Upper lobe of left lung (tissue), 6 donors: Measurements from ENCODE around the gene PTPRF. TPM values are rescaled to one million over a fixed set of nuclear protein-coding genes. Genes with fewer than 3 reads are reported as not detected.

ENCODE experiments used
- ATAC-seq, 2 donors: fragments of 200-7000 bp; cut with Tn5 transposase; one replicate each; pipeline ENCODE4 v1.9.1; 2022; ENCODE audit warnings: mild to moderate bottlenecking in 2 of 2, moderate library complexity in 2 of 2; ENCODE audit not compliant: low FRiP score in 2 of 2
- DNase-seq, 2 donors: peaks; one replicate each; pipeline ENCODE4 v3.0.0-alpha.2; 2019 to 2020
- H3K27ac ChIP-seq, 4 donors: fragments of 200-600 bp; sonication (generic); one replicate each; pipeline ENCODE4 v1.5.1; 2016 to 2019
- H3K27me3 ChIP-seq, 4 donors: fragments of 200-600 bp; sonication (generic); one replicate each; pipeline ENCODE4 v1.5.1; 2017 to 2019
- H3K36me3 ChIP-seq, 4 donors: fragments of 200-600 bp; sonication (generic); one replicate each; pipeline ENCODE4 v1.5.1; 2016 to 2019
- H3K4me1 ChIP-seq, 4 donors: fragments of 200-600 bp; sonication (generic); one replicate each; pipeline ENCODE4 v1.5.1; 2018 to 2019
- H3K4me3 ChIP-seq, 4 donors: fragments of 200-600 bp; sonication (generic); one replicate each; pipeline ENCODE4 v1.5.1; 2017 to 2019; ENCODE audit warnings: mild to moderate bottlenecking in 2 of 4, moderate library complexity in 1 of 4
- H3K9me3 ChIP-seq, 4 donors: fragments of 200-600 bp; sonication (generic); one replicate each; pipeline ENCODE4 v1.5.1; 2018 to 2019
- CTCF ChIP-seq, 6 experiments: fragments of 450-650 bp in 4 of 6; fragments of 200-600 bp in 2 of 6; sonication (generic) in 2 of 6; IDR thresholded peaks; one replicate each; pipeline ENCODE4 v1.5.1; 2016 to 2019; ENCODE audit warnings: antibody characterized with exemption in 6 of 6
- EP300 ChIP-seq, 4 donors: sonication (generic); formaldehyde crosslinking; IDR thresholded peaks; one replicate each; pipeline ENCODE4 v1.5.1; 2017; ENCODE audit warnings: antibody characterized with exemption in 4 of 4, control low read depth in 2 of 4
- POLR2A ChIP-seq, 4 donors: fragments of 450-650 bp; IDR thresholded peaks; one replicate each; pipeline ENCODE4 v1.5.1; 2016 to 2017; ENCODE audit warnings: antibody characterized with exemption in 4 of 4, mild to moderate bottlenecking in 2 of 4
- POLR2AphosphoS5 ChIP-seq, 2 donors: sonication (generic); formaldehyde crosslinking; IDR thresholded peaks; one replicate each; pipeline ENCODE4 v1.5.1; 2017; ENCODE audit warnings: antibody characterized with exemption in 2 of 2
- WGBS, 2 donors: methylation state at CpG; one replicate each; pipeline ENCODE4 v1.1.5; 2017 to 2018; 5-methylcytosine and 5-hydroxymethylcytosine counted together
- total RNA-seq, 6 donors: library from RNA; depleted of rRNA in 4 of 6; stranded (reverse); fragments of >200 nt in 4 of 6; gene quantifications; one replicate each; pipeline versions ENCODE4 v1.1.0 to v1.2.1, GENCODE V29; 2016 to 2021
- donor health status: DM: no; HTN: no; CAD: no; lungs with moderate emphysema.
- donor health status: DM: no; HTN: yes; CAD: no; lungs with severe emphysema.

The PTPRF gene
- total RNA-seq, 6 donors from 2014 or later = 133 to 201 (median 171) TPM

- no peaks in the 10 kb centered on the region for H3K27me3 ChIP-seq
- ATAC-seq (no peak), DNase-seq (no peak)
- 94 to 96% methylated on average over 3 of the region's 3 CpGs for WGBS, 2 donors
- no peaks in the 10 kb centered on the region for H3K4me1 ChIP-seq
- no peak for TF ChIP-seq POLR2AphosphoS5 (IDR thresholded peaks at IDR 0.05)
- no peak for TF ChIP-seq POLR2A (IDR thresholded peaks at IDR 0.05)
- no peak for TF ChIP-seq EP300 (IDR thresholded peaks at IDR 0.05)
- no peak for TF ChIP-seq CTCF (IDR thresholded peaks at IDR 0.05)
- H3K9me3 ChIP-seq = no peaks in the 10 kb centered on the region
- H3K27ac ChIP-seq = no peak overlapping the region
- peaks cover 0 to 55% (median 31%) of the 10 kb centered on the region in 4 donors for H3K36me3 ChIP-seq
- no peak overlapping the region for H3K4me3 ChIP-seq
These were observed 90.7 kb downstream of the PTPRF start for GRCh38 chr1:43621386-43621785.

DNA sequence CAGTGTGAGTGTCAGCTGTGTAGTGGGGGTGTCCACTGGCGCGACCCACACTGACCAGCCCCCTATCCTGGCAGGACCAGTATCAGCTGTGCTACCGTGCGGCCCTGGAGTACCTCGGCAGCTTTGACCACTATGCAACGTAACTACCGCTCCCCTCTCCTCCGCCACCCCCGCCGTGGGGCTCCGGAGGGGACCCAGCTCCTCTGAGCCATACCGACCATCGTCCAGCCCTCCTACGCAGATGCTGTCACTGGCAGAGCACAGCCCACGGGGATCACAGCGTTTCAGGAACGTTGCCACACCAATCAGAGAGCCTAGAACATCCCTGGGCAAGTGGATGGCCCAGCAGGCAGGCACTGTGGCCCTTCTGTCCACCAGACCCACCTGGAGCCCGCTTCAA, 91.2 kb downstream of the PTPRF start:
- no peaks in the 10 kb centered on the region for H3K9me3 ChIP-seq
- ATAC-seq = no peak
- H3K27me3 ChIP-seq = no peaks in the 10 kb centered on the region
- DNase-seq = no peak
- H3K4me1 ChIP-seq = no peaks in the 10 kb centered on the region
- 91% methylated on average over 16 to 18 of the region's 18 CpGs for WGBS, 2 donors
- no peak overlapping the region for H3K4me3 ChIP-seq
- TF ChIP-seq CTCF (IDR thresholded peaks at IDR 0.05) (no peak), EP300 (IDR thresholded peaks at IDR 0.05) (no peak), POLR2AphosphoS5 (IDR thresholded peaks at IDR 0.05) (no peak), POLR2A (IDR thresholded peaks at IDR 0.05) (no peak)
- peaks cover 0 to 55% (median 31%) of the 10 kb centered on the region in 4 donors for H3K36me3 ChIP-seq
- H3K27ac ChIP-seq = no peak overlapping the region

DNA sequence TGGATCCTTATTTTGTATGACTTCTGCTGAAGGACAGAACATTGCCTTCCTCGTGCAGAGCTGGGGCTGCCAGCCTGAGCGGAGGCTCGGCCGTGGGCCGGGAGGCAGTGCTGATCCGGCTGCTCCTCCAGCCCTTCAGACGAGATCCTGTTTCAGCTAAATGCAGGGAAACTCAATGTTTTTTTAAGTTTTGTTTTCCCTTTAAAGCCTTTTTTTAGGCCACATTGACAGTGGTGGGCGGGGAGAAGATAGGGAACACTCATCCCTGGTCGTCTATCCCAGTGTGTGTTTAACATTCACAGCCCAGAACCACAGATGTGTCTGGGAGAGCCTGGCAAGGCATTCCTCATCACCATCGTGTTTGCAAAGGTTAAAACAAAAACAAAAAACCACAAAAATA, 91.8 kb downstream of the PTPRF start:
- TF ChIP-seq POLR2AphosphoS5 (IDR thresholded peaks at IDR 0.05) (no peak), POLR2A (IDR thresholded peaks at IDR 0.05) (no peak)
- no peaks in the 10 kb centered on the region for H3K27me3 ChIP-seq
- 86 to 87% methylated on average over 10 of the region's 10 CpGs for WGBS, 2 donors
- H3K27ac ChIP-seq = no peak overlapping the region
- DNase-seq (no peak), ATAC-seq (no peak)
- no peaks in the 10 kb centered on the region for H3K9me3 ChIP-seq
- no peaks in the 10 kb centered on the region for H3K4me1 ChIP-seq
- peaks cover 0 to 49% (median 30%) of the 10 kb centered on the region in 4 donors for H3K36me3 ChIP-seq
- no peak overlapping the region for H3K4me3 ChIP-seq

- Histone ChIP-seq H3K27me3 (no peaks in the 10 kb centered on the region), H3K4me1 (no peaks in the 10 kb centered on the region), H3K36me3 (peaks cover 0 to 42% (median 26%) of the 10 kb centered on the region in 4 donors), H3K4me3 (no peak overlapping the region), H3K27ac (no peak overlapping the region), H3K9me3 (no peaks in the 10 kb centered on the region)
- DNase-seq = no peak
- 93 to 94% methylated on average over 13 of the region's 13 CpGs for WGBS, 2 donors
- TF ChIP-seq POLR2AphosphoS5 (IDR thresholded peaks at IDR 0.05) (no peak), POLR2A (IDR thresholded peaks at IDR 0.05) (no peak)
- ATAC-seq = no peak
These were observed 92.5 kb downstream of the PTPRF start for GRCh38 chr1:43622901-43623780.

DNA sequence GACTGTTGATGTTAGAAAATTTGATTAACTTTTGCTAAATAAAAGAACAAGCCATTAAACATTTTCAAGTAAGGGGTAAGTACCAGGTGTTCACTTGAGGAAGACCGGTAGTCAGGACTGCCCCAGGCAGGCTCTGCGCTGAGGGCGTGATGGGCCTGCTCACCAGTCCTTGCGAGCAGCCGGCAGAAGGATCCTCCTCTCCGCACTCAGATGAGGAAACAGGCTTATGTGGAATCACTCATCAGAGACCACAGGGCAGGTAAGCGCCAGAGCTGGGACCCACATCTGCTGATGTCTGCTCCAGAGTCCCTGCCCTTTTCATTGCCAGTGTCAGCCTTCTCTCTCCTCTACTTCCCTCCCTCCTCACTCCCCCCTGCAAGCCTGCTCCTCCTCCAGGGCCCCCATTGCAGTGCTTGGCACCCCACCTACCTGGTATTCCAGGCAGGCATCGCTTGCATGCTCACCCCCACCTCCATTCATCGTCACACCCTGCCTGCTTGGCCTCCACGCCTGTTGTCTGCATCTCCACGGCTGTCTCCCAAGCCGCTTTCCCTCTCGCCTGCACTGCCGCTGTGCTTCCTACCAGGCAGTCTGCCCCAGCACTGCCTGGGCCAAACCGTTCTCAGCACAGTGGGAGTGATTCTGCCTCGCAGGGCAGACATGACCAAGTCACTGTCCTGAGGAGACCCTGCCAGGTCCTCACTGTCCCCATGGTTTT, 94.5 kb downstream of the PTPRF start:
- ATAC-seq = no peak
- TF ChIP-seq EP300 (IDR thresholded peaks at IDR 0.05) (no peak), CTCF (IDR thresholded peaks at IDR 0.05) (no peak), POLR2A (IDR thresholded peaks at IDR 0.05) (no peak), POLR2AphosphoS5 (IDR thresholded peaks at IDR 0.05) (no peak)
- H3K36me3 ChIP-seq = peaks cover 0 to 21% (median 15%) of the 10 kb centered on the region in 4 donors
- no peak for DNase-seq
- no peaks in the 10 kb centered on the region for H3K4me1 ChIP-seq
- no peaks in the 10 kb centered on the region for H3K9me3 ChIP-seq
- H3K4me3 ChIP-seq = no peak overlapping the region
- H3K27me3 ChIP-seq = no peaks in the 10 kb centered on the region
- no peak overlapping the region for H3K27ac ChIP-seq
- WGBS, 2 donors = 94 to 95% methylated on average over 16 of the region's 16 CpGs
